Neuronal stem cell (in vitro differentiated cells): Measurements from ENCODE around the gene LCOR.

ENCODE experiments used
- DNase-seq: peaks from one replicate; pipeline ENCODE4 v3.0.0-alpha.2; 2013; ENCODE audit warnings: low spot score
- H2AFZ ChIP-seq: one replicate; pipeline ENCODE4 v1.6.1; 2013; ENCODE audit warnings: mild to moderate bottlenecking, low read length, inconsistent platforms
- H2AK5ac ChIP-seq: 2 replicates; pipeline ENCODE4 v1.6.1; 2013; ENCODE audit warnings: low read depth, mild to moderate bottlenecking, inconsistent platforms, low read length, moderate library complexity, mixed read lengths
- H2BK120ac ChIP-seq: 2 replicates; pipeline ENCODE4 v1.6.1; 2013; ENCODE audit warnings: low read depth, mild to moderate bottlenecking, inconsistent platforms, low read length, moderate library complexity, mixed read lengths
- H2BK12ac ChIP-seq: one replicate; pipeline ENCODE4 v1.6.1; 2013; ENCODE audit warnings: low read length, inconsistent platforms
- H2BK15ac ChIP-seq: 2 replicates; pipeline ENCODE4 v1.6.1; 2013; ENCODE audit warnings: mild to moderate bottlenecking, low read length, inconsistent platforms, mixed read lengths
- H2BK5ac ChIP-seq: one replicate; pipeline ENCODE4 v1.6.1; 2013; ENCODE audit warnings: inconsistent platforms, mild to moderate bottlenecking, low read length, moderate library complexity
- H3K14ac ChIP-seq: one replicate; pipeline ENCODE4 v1.6.1; 2013; ENCODE audit warnings: low read length, inconsistent platforms
- H3K18ac ChIP-seq: 2 replicates; pipeline ENCODE4 v1.6.1; 2013; ENCODE audit warnings: low read length, inconsistent platforms
- H3K23ac ChIP-seq: 2 replicates; pipeline ENCODE4 v1.6.1; 2013; ENCODE audit warnings: low read depth, mild to moderate bottlenecking, mixed read lengths, low read length, inconsistent platforms; ENCODE audit not compliant: poor library complexity
- H3K27ac ChIP-seq: replicated peaks from 3 replicates; pipeline ENCODE4 v1.5.1; 2013; ENCODE audit warnings: low read length, inconsistent platforms
- H3K27me3 ChIP-seq, 3 experiments: 2 replicates each; pipeline ENCODE4 v1.6.1; 2013; ENCODE audit warnings: low read length in 3 of 3, mild to moderate bottlenecking in 2 of 3, inconsistent platforms in 1 of 3, low read depth in 1 of 3, mixed read lengths in 1 of 3, moderate library complexity in 1 of 3; ENCODE audit not compliant: control insufficient read depth in 3 of 3, insufficient read depth in 3 of 3
- H3K36me3 ChIP-seq, 2 donors: replicated peaks in 1 of 2; 2 replicates each; pipeline ENCODE4 v1.6.1; 2013; ENCODE audit warnings: low read length in 2 of 2; ENCODE audit not compliant: control insufficient read depth in 2 of 2, insufficient read depth in 2 of 2
- H3K4ac ChIP-seq: 2 replicates; pipeline ENCODE4 v1.6.1; 2013; ENCODE audit warnings: inconsistent platforms, mild to moderate bottlenecking, low read length, moderate library complexity
- H3K4me1 ChIP-seq, 2 donors: 1 replicate in 1 of 2; 2 replicates in 1 of 2; pipeline ENCODE4 v1.6.1; 2013; ENCODE audit warnings: low read length in 2 of 2, low read depth in 1 of 2; ENCODE audit not compliant: control insufficient read depth in 2 of 2, insufficient read depth in 1 of 2
- H3K4me2 ChIP-seq: one replicate; pipeline ENCODE4 v1.6.1; 2013; ENCODE audit warnings: mild to moderate bottlenecking, low read length, inconsistent platforms; ENCODE audit not compliant: insufficient read depth, poor library complexity, severe bottlenecking
- H3K4me3 ChIP-seq, 2 donors: 2 replicates each; pipeline ENCODE4 v1.5.1; 2013; ENCODE audit warnings: low read length in 2 of 2, mild to moderate bottlenecking in 2 of 2, inconsistent platforms in 1 of 2, moderate library complexity in 1 of 2
- H3K79me1 ChIP-seq: one replicate; pipeline ENCODE4 v1.6.1; 2013; ENCODE audit warnings: low read depth, mild to moderate bottlenecking, inconsistent platforms, low read length, moderate library complexity
- H3K9ac ChIP-seq: one replicate; pipeline ENCODE4 v1.6.1; 2013; ENCODE audit warnings: mild to moderate bottlenecking, low read depth, low read length, inconsistent platforms; ENCODE audit not compliant: poor library complexity
- H3K9me3 ChIP-seq, 2 donors: replicated peaks in 1 of 2; 2 replicates each; pipeline versions ENCODE3 to v1.6.1; 2013; ENCODE audit warnings: low read length in 2 of 2, mild to moderate bottlenecking in 2 of 2, inconsistent platforms in 1 of 2, low read depth in 1 of 2, mixed read lengths in 1 of 2, moderate library complexity in 1 of 2; ENCODE audit not compliant: control insufficient read depth in 2 of 2, insufficient read depth in 1 of 2
- H4K8ac ChIP-seq: one replicate; pipeline ENCODE4 v1.6.1; 2013; ENCODE audit warnings: low read depth, mild to moderate bottlenecking, inconsistent platforms, low read length, moderate library complexity
- H4K91ac ChIP-seq: one replicate; pipeline ENCODE4 v1.6.1; 2013; ENCODE audit warnings: low read length, low read depth, mild to moderate bottlenecking, inconsistent platforms; ENCODE audit not compliant: poor library complexity
- WGBS, 2 donors: extraction: QIAGEN DNeasy Blood & Tissue Kit; methylation state at CpG; one replicate each; pipeline ENCODE4 v1.1.7; 2013; ENCODE audit warnings: missing lambda C conversion rate in 2 of 2, mixed read lengths in 1 of 2; ENCODE audit not compliant: insufficient read length in 2 of 2, insufficient replicate concordance in 1 of 2; ENCODE audit errors: extremely low coverage in 2 of 2; 5-methylcytosine and 5-hydroxymethylcytosine counted together

The LCOR gene

DNA sequence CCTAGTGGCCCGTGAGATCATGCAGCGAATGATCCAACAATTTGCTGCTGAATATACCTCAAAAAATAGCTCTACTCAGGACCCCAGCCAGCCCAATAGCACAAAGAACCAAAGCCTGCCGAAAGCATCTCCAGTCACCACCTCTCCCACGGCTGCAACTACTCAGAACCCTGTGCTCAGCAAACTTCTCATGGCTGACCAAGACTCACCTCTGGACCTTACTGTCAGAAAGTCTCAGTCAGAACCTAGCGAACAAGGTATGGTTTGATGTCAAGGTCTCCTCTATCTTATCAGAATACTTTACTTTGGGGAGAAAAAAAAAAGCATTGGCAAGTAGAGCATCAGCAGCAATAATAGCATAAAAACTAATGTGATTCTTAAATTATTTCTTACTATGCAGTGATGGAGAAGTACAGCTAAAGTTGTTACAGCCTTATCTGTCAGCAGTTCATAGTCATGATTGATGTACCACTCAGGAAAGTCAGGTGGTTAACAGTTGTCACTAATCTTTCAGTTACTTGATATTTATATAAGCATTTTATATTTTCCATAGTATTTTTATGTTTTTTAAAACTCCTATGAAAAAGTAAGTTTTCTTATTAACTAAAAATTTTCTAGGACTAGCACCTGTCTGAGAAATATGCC, 117.1 kb downstream of the LCOR start:
- DNase-seq, result no peak
- H2BK5ac ChIP-seq, result no peak overlapping the region
- no peaks in the 10 kb centered on the region for H3K79me1 ChIP-seq
- H3K4ac ChIP-seq, result no peak overlapping the region
- no peaks in the 10 kb centered on the region for H3K27me3 ChIP-seq
- peaks cover 3 to 71% of the 10 kb centered on the region in 2 donors for H3K36me3 ChIP-seq
- H4K8ac ChIP-seq, result no peak overlapping the region
- H2BK120ac ChIP-seq, result no peak overlapping the region
- H2BK12ac ChIP-seq, result no peak overlapping the region
- H3K4me3 ChIP-seq, result no peak overlapping the region
- no peak overlapping the region for H3K23ac ChIP-seq
- no peak overlapping the region for H2AFZ ChIP-seq
- H4K91ac ChIP-seq, result no peak overlapping the region
- H3K14ac ChIP-seq, result no peak overlapping the region
- no peak overlapping the region for H3K18ac ChIP-seq
- no peak overlapping the region for H2BK15ac ChIP-seq
- H3K9ac ChIP-seq, result no peak overlapping the region
- H3K4me2 ChIP-seq, result no peak overlapping the region
- no peaks in the 10 kb centered on the region for H3K9me3 ChIP-seq
- no peak overlapping the region for H3K27ac ChIP-seq
- H2AK5ac ChIP-seq, result no peak overlapping the region
- WGBS, 2 donors, result no CpG with 5 or more reads among the region's 5 CpGs
- H3K4me1 ChIP-seq, result no peaks in the 10 kb centered on the region

DNA sequence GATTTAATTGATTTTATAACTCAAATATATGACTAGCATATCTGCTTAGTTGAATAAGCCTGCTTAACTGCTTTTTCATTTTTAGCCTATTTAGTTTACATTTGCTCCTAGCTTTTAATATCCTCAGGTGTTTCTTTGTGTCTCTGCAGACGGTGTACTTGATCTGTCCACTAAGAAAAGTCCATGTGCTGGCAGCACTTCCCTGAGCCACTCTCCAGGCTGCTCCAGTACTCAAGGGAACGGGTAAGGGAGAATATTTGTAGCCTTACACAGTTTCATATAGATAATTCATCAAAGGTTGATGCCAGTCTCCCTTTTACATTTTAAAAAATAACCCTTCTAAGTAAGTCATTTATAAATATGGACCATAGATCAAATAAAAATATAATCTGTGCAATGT, 119.9 kb downstream of the LCOR start:
- no peak overlapping the region for H3K27ac ChIP-seq
- H3K23ac ChIP-seq, result no peak overlapping the region
- H3K4me2 ChIP-seq, result no peak overlapping the region
- H3K18ac ChIP-seq, result no peak overlapping the region
- H3K4ac ChIP-seq, result no peak overlapping the region
- H4K8ac ChIP-seq, result no peak overlapping the region
- no peak overlapping the region for H2BK5ac ChIP-seq
- no peak overlapping the region for H3K4me3 ChIP-seq
- no peak overlapping the region for H3K9ac ChIP-seq
- no peak overlapping the region for H2BK120ac ChIP-seq
- peaks cover 0 to 2% of the 10 kb centered on the region in 2 donors for H3K9me3 ChIP-seq
- no CpG with 5 or more reads among the region's 2 CpGs for WGBS, 2 donors
- H2AFZ ChIP-seq, result no peak overlapping the region
- H3K79me1 ChIP-seq, result peaks cover 2% of the 10 kb centered on the region
- H3K14ac ChIP-seq, result no peak overlapping the region
- no peak overlapping the region for H2BK15ac ChIP-seq
- no peaks in the 10 kb centered on the region for H3K4me1 ChIP-seq
- no peak for DNase-seq
- peaks cover 14 to 84% of the 10 kb centered on the region in 2 donors for H3K36me3 ChIP-seq
- H4K91ac ChIP-seq, result no peak overlapping the region
- no peak overlapping the region for H2AK5ac ChIP-seq
- H3K27me3 ChIP-seq, result no peaks in the 10 kb centered on the region
- H2BK12ac ChIP-seq, result no peak overlapping the region

GRCh38 chr10:96955794-96956193, 123.7 kb downstream of the LCOR start:
- H3K4me1 ChIP-seq, result peaks cover 0 to 1% of the 10 kb centered on the region in 2 donors
- DNase-seq, result no peak
- H2BK5ac ChIP-seq, result no peak overlapping the region
- no peaks in the 10 kb centered on the region for H3K27me3 ChIP-seq
- no peak overlapping the region for H4K8ac ChIP-seq
- no peak overlapping the region for H3K4me2 ChIP-seq
- no peak overlapping the region for H3K9ac ChIP-seq
- no peak overlapping the region for H3K18ac ChIP-seq
- no peak overlapping the region for H2BK120ac ChIP-seq
- H3K4me3 ChIP-seq, result no peak overlapping the region
- peaks cover 11 to 90% of the 10 kb centered on the region in 2 donors for H3K36me3 ChIP-seq
- peaks cover 2% of the 10 kb centered on the region for H3K79me1 ChIP-seq
- no peak overlapping the region for H4K91ac ChIP-seq
- no peak overlapping the region for H3K14ac ChIP-seq
- no peak overlapping the region for H2AK5ac ChIP-seq
- peaks cover 0 to 2% of the 10 kb centered on the region in 2 donors for H3K9me3 ChIP-seq
- H2AFZ ChIP-seq, result no peak overlapping the region
- no peak overlapping the region for H2BK15ac ChIP-seq
- WGBS, 2 donors, result no CpG with 5 or more reads among the region's 4 CpGs
- no peak overlapping the region for H3K23ac ChIP-seq
- H3K4ac ChIP-seq, result no peak overlapping the region
- H3K27ac ChIP-seq, result no peak overlapping the region
- no peak overlapping the region for H2BK12ac ChIP-seq

DNA sequence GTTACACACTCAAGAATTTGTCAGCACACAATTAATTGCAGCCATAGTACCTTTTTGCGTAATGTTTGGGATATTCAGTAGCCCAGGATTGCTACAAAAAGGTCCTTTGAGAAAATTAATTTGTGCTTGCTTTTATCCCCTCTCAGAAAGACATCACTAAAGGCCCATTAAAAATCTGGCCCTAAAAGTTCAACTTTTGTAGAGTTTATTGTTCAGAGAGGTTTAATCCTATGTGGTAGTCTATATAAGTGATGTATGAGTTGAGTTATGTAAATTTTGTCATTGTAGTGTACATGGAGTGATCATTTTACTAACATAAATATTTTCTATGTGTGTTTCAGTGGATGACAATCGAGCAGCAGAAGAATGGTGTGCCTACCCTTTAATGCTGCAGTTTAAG, 126.0 kb downstream of the LCOR start:
- Histone ChIP-seq H3K18ac (no peak overlapping the region), H4K91ac (no peak overlapping the region), H3K23ac (no peak overlapping the region), H2BK12ac (no peak overlapping the region), H3K27me3 (no peaks in the 10 kb centered on the region), H3K4ac (no peak overlapping the region), H2AK5ac (no peak overlapping the region), H3K4me1 (peaks cover 0 to 1% of the 10 kb centered on the region in 2 donors), H2AFZ (no peak overlapping the region), H2BK5ac (no peak overlapping the region), H2BK120ac (no peak overlapping the region), H4K8ac (no peak overlapping the region), H3K4me3 (no peak overlapping the region), H3K79me1 (peaks cover 2% of the 10 kb centered on the region), H3K36me3 (peaks cover 11 to 75% of the 10 kb centered on the region in 2 donors), H3K4me2 (no peak overlapping the region), H3K27ac (no peak overlapping the region), H3K9me3 (peaks cover 0 to 2% of the 10 kb centered on the region in 2 donors), H3K14ac (no peak overlapping the region), H3K9ac (no peak overlapping the region), H2BK15ac (no peak overlapping the region)
- DNase-seq, result no peak
- WGBS, 2 donors, result no CpG with 5 or more reads among the region's 2 CpGs
